Measurements from ENCODE around the gene ABHD8.

ABHD8 gene

DNA sequence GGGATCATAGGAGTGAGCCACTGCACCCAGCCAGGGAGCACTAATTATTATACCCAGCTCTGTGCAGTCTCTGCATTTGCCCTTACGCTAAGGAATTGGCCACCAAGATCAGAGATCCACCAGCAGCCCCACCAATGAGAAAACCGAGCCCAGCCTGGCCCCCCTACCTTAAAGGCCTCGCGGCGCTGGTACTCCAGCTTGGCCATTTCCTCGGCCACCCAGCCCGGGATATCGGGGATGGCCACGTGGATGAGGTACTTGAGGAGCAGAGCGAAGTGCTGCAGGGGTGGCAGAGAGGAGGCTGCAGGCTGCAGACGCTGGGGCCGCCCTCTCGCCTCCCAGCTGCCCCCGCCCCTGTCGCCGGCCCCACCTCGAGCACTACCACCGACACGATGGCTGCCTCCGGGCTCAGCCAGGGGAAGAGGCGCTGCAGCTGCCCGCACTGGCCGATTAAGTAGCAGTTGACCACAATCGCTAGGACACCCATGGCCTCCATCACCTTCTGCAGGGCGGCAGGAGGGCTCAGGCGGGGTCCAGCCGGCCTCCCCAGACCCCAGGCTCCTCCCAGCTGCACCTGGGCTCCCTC is 23.9 kb upstream of the ABHD8 start:
- TF ChIP-seq ARNT (IDR thresholded peaks at IDR 0.05), result no peak
- TF ChIP-seq FOXK2 (IDR thresholded peaks at IDR 0.05), result no peak
- no peak for TF ChIP-seq SUZ12 (IDR thresholded peaks at IDR 0.05)
- TF ChIP-seq LEF1 (IDR thresholded peaks at IDR 0.05; ENCODE audit: borderline replicate concordance), result no peak
- TF ChIP-seq BHLHE40 (IDR thresholded peaks at IDR 0.05; ENCODE audit: borderline replicate concordance), result no peak
- no peak for TF ChIP-seq TARDBP (IDR thresholded peaks at IDR 0.05)
- TF ChIP-seq HDGF (IDR thresholded peaks at IDR 0.05; ENCODE audit: borderline replicate concordance), result no peak
- TF ChIP-seq ELF4 (IDR thresholded peaks at IDR 0.05), result no peak
- TF ChIP-seq ZNF384 (IDR thresholded peaks at IDR 0.05), result no peak
- no peak; the same call in none of the 2 replicates for TF ChIP-seq L3MBTL2 (conservative IDR thresholded peaks at IDR 0.05)
- no peak for TF ChIP-seq CTBP1 (IDR thresholded peaks at IDR 0.05; ENCODE audit: borderline replicate concordance)
- no peak for TF ChIP-seq FOXM1 (IDR thresholded peaks at IDR 0.05; ENCODE audit: borderline replicate concordance)
- no peak for TF ChIP-seq FOXA1 (IDR thresholded peaks at IDR 0.05)
- TF ChIP-seq, protein P1, sequence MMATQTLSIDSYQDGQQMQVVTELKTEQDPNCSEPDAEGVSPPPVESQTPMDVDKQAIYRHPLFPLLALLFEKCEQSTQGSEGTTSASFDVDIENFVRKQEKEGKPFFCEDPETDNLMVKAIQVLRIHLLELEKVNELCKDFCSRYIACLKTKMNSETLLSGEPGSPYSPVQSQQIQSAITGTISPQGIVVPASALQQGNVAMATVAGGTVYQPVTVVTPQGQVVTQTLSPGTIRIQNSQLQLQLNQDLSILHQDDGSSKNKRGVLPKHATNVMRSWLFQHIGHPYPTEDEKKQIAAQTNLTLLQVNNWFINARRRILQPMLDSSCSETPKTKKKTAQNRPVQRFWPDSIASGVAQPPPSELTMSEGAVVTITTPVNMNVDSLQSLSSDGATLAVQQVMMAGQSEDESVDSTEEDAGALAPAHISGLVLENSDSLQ (IDR thresholded peaks at IDR 0.05), result no peak
- TF ChIP-seq SP1 (IDR thresholded peaks at IDR 0.05), result no peak
- no peak for TF ChIP-seq NFRKB (IDR thresholded peaks at IDR 0.05)
- no peak for DNase-seq (ENCODE audit: extremely low spot score)
- CTCF ChIA-PET, result interaction anchor here (0.6 kb wide), 4 partner anchors 22 to 978 kb away, joined by 3 read pairs; partner anchors contain the start of genes ABHD8 and MRPL34
- POLR2A ChIA-PET, result interaction anchor here (0.7 to 3.7 kb wide), 4 partner anchors 14 to 22 kb away, joined by 3 to 16 read pairs (median 4); partner anchors contain the start of genes DDA1 and MRPL34

DNA sequence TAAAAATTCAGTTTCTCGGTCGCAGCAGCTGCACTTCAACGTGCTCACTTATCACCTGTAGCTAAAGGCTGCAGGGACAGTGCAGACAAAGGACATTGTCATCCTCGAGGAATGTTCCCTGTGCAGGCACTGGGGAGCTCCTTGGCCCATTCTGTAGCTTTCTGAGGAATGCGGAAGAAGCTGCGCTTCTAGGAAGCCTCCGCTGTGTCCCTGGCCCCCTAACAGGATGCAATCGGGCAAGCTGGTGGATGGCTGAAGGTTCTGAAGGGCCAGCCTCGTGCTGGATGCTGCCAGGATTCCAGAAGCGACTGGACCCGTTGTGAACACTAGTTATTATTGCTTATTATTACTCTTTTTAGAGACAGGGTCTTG is 23.4 kb upstream of the ABHD8 start:
- CTCF ChIA-PET, result no interaction called here
- DNase-seq (ENCODE audit: extremely low spot score), result no peak
- POLR2A ChIA-PET, result interaction anchor here (0.9 to 3.7 kb wide), 2 partner anchors 16 to 17 kb away, joined by 3 to 16 read pairs; partner anchors contain the start of gene DDA1
- TF ChIP-seq ELF4 (IDR thresholded peaks at IDR 0.05), result no peak
- no peak for TF ChIP-seq TARDBP (IDR thresholded peaks at IDR 0.05)
- TF ChIP-seq FOXA1 (IDR thresholded peaks at IDR 0.05), result no peak
- no peak for TF ChIP-seq ARNT (IDR thresholded peaks at IDR 0.05)
- TF ChIP-seq FOXM1 (IDR thresholded peaks at IDR 0.05; ENCODE audit: borderline replicate concordance), result no peak
- TF ChIP-seq CTBP1 (IDR thresholded peaks at IDR 0.05; ENCODE audit: borderline replicate concordance), result no peak
- no peak for TF ChIP-seq BHLHE40 (IDR thresholded peaks at IDR 0.05; ENCODE audit: borderline replicate concordance)
- TF ChIP-seq L3MBTL2 (conservative IDR thresholded peaks at IDR 0.05), result no peak
- no peak for TF ChIP-seq HDGF (IDR thresholded peaks at IDR 0.05; ENCODE audit: borderline replicate concordance)
- no peak for TF ChIP-seq ZNF384 (IDR thresholded peaks at IDR 0.05)
- TF ChIP-seq FOXK2 (IDR thresholded peaks at IDR 0.05), result no peak
- no peak for TF ChIP-seq SP1 (IDR thresholded peaks at IDR 0.05)
- no peak for TF ChIP-seq SUZ12 (IDR thresholded peaks at IDR 0.05)
- TF ChIP-seq NFRKB (IDR thresholded peaks at IDR 0.05), result no peak
- TF ChIP-seq, protein P1 (IDR thresholded peaks at IDR 0.05), result no peak
- no peak for TF ChIP-seq LEF1 (IDR thresholded peaks at IDR 0.05; ENCODE audit: borderline replicate concordance)

DNA sequence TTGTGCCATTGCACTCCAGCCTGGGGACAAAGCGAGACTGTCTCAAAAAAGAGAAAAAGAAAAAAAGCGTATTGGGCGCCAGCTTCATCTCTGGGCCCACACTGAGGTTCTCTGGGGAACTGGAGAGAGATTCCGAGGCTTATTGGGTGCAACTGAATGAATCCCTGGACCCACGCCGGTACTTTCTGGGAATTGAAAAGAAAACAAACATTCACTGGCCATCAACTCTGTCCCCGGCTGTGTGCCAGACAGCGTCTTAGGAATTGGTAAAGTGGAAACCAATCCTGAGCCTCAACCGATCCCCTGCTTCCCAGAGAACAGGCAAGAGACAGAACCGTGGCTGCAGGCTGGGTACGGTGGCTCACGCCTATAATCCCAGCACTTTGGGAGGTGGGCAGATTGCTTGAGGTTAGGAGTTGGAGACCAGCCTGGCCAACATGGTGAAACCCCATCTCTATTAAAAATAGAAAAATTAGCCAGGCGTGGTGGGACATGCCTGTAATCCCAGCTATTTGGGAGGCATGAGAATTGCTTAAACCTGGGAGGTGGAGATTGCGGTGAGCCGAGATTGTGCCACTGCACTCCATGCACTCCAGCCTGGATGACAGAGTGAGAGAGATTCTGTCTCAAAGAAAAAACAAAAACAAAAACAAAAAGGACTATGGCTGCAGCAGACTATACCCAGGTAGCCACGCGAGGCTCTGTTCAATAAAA is 22.8 kb upstream of the ABHD8 start:
- TF ChIP-seq HDGF (IDR thresholded peaks at IDR 0.05; ENCODE audit: borderline replicate concordance) (no peak), FOXA1 (IDR thresholded peaks at IDR 0.05) (no peak), CTBP1 (IDR thresholded peaks at IDR 0.05; ENCODE audit: borderline replicate concordance) (no peak), NFRKB (IDR thresholded peaks at IDR 0.05) (no peak)
- ChIA-PET CTCF (interaction anchor here (0.7 kb wide), 1 partner anchor 199 kb away, joined by 3 read pairs; no protein-coding TSS in a partner anchor), POLR2A (interaction anchor here (0.9 to 3.7 kb wide), 2 partner anchors 16 to 17 kb away, joined by 3 to 16 read pairs; partner anchors contain the start of gene DDA1)
- DNase-seq (ENCODE audit: extremely low spot score), result no peak

DNA sequence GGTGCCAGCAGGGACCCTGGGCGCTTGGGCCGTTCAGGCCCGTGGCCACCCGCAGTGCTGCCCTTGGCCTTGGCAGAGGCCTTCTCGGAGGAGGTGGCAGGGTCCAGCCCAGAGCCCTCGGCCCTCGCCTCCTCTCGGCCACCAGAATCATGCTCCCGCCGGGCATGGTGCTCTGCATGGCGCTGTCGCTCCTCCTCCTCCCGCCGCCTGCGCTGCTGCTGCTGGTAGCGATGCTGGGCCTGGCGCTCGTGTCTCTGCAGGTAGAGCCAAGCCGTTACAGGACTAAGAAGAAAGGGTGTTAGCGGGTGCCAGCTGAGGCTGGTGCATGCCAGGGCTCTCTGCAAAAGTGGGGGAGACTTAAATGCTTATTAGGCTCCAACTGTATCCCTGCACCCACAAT is 21.9 kb upstream of the ABHD8 start:
- no peak for DNase-seq (ENCODE audit: extremely low spot score)
- CTCF ChIA-PET, result interaction anchor here (0.7 kb wide), 1 partner anchor 200 kb away, joined by 3 read pairs; no protein-coding TSS in a partner anchor
- POLR2A ChIA-PET, result interaction anchor here (0.8 to 3.7 kb wide), 3 partner anchors 8 to 16 kb away, joined by 3 to 16 read pairs (median 5); partner anchors contain the start of gene DDA1
- no peak for TF ChIP-seq BHLHE40 (IDR thresholded peaks at IDR 0.05; ENCODE audit: borderline replicate concordance)
- TF ChIP-seq ELF4 (IDR thresholded peaks at IDR 0.05), result no peak
- TF ChIP-seq FOXA1 (IDR thresholded peaks at IDR 0.05), result no peak
- TF ChIP-seq SUZ12 (IDR thresholded peaks at IDR 0.05), result no peak
- TF ChIP-seq LEF1 (IDR thresholded peaks at IDR 0.05; ENCODE audit: borderline replicate concordance), result no peak
- TF ChIP-seq ARNT (IDR thresholded peaks at IDR 0.05), result no peak
- TF ChIP-seq HDGF (IDR thresholded peaks at IDR 0.05; ENCODE audit: borderline replicate concordance), result no peak
- TF ChIP-seq, protein P1 (IDR thresholded peaks at IDR 0.05), result no peak
- no peak for TF ChIP-seq FOXK2 (IDR thresholded peaks at IDR 0.05)
- no peak for TF ChIP-seq L3MBTL2 (conservative IDR thresholded peaks at IDR 0.05)
- no peak for TF ChIP-seq NFRKB (IDR thresholded peaks at IDR 0.05)
- TF ChIP-seq ZNF384 (IDR thresholded peaks at IDR 0.05), result no peak
- no peak for TF ChIP-seq TARDBP (IDR thresholded peaks at IDR 0.05)
- no peak for TF ChIP-seq SP1 (IDR thresholded peaks at IDR 0.05)
- TF ChIP-seq FOXM1 (IDR thresholded peaks at IDR 0.05; ENCODE audit: borderline replicate concordance), result no peak
- no peak for TF ChIP-seq CTBP1 (IDR thresholded peaks at IDR 0.05; ENCODE audit: borderline replicate concordance)

DNA sequence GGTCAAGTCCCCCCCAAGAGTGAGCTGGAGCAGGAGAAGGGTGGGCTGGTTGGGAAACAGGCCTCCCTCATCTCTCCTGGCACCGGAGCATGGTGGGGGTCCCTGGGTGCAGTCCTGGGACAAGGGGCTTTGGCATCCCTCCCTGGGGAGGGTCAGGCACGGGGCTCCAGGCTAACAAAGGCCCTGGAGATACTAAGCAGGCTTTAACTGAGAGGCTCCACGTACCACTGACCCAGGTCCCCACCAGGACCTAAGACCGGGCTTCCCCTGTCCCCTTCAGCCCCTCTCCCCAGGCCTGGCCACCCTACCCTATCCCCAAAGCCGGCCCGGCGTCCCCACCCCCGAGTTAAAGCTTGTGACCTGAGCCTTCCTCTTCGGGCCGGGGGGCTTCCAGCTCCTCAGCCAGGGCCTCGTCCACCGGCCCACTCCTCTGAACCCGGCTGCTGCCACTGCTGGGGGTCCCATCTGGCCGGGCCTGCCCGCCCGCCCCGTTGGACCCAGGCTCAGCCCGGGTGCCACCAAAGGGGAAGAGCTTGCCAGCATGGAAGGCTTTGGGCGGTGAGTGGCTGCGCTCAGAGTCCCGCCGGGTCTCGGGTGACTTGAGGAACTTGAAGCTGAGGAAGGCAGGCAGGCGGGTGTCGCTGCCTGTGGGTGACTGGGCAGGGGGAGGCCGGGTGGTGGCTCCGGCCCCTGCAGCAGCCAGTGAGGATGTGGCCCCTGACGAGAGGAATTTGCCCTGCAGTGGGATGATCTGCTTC is 21.3 kb upstream of the ABHD8 start:
- no peak for DNase-seq (ENCODE audit: extremely low spot score)
- POLR2A ChIA-PET, result interaction anchor here (0.8 to 1.6 kb wide), 2 partner anchors 9 to 15 kb away, joined by 3 to 5 read pairs; partner anchors contain the start of gene DDA1
- CTCF ChIA-PET, result no interaction called here
- TF ChIP-seq, protein P1 (IDR thresholded peaks at IDR 0.05), result no peak
- TF ChIP-seq HDGF (IDR thresholded peaks at IDR 0.05; ENCODE audit: borderline replicate concordance), result no peak
- TF ChIP-seq FOXA1 (IDR thresholded peaks at IDR 0.05), result no peak
- TF ChIP-seq ARNT (IDR thresholded peaks at IDR 0.05), result no peak
- no peak for TF ChIP-seq SP1 (IDR thresholded peaks at IDR 0.05)
- no peak for TF ChIP-seq CTBP1 (IDR thresholded peaks at IDR 0.05; ENCODE audit: borderline replicate concordance)
- no peak for TF ChIP-seq FOXK2 (IDR thresholded peaks at IDR 0.05)
- no peak for TF ChIP-seq TARDBP (IDR thresholded peaks at IDR 0.05)
- no peak for TF ChIP-seq BHLHE40 (IDR thresholded peaks at IDR 0.05; ENCODE audit: borderline replicate concordance)

All from HEK293T (cell line).